ENCODE results near the gene CCDC78. TPM values are rescaled to one million over a fixed set of nuclear protein-coding genes. Genes with fewer than 3 reads are reported as not detected.
A peak's percentile ranks its signal among the peaks of the same experiment; 100 is the strongest.

Gene CCDC78
- total RNA-seq, 1 experiment from 2014 or later = 3.5 TPM

DNA sequence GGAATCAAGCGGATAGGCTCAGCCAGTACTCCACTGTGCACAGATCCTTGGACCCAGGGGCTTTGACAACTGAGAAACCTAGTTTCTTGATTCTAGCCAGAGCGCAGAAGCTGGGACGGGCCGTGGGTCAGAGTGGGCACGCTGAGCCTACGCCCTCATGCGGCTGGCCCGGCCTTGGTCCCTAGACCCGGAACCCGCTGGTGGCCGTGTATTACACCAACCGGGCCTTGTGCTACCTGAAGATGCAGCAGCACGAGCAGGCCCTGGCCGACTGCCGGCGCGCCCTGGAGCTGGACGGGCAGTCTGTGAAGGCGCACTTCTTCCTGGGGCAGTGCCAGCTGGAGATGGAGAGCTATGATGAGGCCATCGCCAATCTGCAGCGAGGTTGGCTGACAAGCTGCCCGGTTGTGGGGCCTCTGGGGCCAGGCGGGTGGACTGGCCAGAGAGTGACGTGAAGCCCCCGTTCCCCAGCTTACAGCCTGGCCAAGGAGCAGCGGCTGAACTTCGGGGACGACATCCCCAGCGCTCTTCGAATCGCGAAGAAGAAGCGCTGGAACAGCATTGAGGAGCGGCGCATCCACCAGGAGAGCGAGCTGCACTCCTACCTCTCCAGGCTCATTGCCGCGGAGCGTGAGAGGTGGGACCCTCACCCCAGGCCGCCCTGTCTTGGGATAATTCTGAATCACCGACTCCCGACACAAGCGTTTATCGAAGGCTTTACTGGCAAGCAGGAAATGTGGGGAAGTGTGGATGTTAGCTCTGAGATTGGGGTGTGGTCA, 45.1 kb downstream of the CCDC78 start:
- no peaks in the 10 kb centered on the region for H3K9me3 Mint-ChIP-seq (ENCODE audit: unreplicated experiment)
- no peaks in the 10 kb centered on the region for H3K9me3 ChIP-seq
- H3K27ac Mint-ChIP-seq (ENCODE audit: unreplicated experiment) = peak overlapping the region; percentile 16
- DNase-seq = no peak
- H3K4me1 Mint-ChIP-seq (ENCODE audit: low read depth, unreplicated experiment) = no peaks in the 10 kb centered on the region
- no TSS peak for BruUV-seq (replicated peaks)
- ChIA-PET CTCF (interaction anchor here (0.8 kb wide), 1 partner anchor 88 kb away, joined by 3 read pairs; no protein-coding TSS in a partner anchor), POLR2A (interaction anchor here (1.2 to 1.5 kb wide), 2 partner anchors 9 to 14 kb away, joined by 6 to 10 read pairs; partner anchors contain the start of gene WDR24)
- H3K4me1 ChIP-seq = peaks cover 35% of the 10 kb centered on the region
- TF ChIP-seq, protein P1, sequence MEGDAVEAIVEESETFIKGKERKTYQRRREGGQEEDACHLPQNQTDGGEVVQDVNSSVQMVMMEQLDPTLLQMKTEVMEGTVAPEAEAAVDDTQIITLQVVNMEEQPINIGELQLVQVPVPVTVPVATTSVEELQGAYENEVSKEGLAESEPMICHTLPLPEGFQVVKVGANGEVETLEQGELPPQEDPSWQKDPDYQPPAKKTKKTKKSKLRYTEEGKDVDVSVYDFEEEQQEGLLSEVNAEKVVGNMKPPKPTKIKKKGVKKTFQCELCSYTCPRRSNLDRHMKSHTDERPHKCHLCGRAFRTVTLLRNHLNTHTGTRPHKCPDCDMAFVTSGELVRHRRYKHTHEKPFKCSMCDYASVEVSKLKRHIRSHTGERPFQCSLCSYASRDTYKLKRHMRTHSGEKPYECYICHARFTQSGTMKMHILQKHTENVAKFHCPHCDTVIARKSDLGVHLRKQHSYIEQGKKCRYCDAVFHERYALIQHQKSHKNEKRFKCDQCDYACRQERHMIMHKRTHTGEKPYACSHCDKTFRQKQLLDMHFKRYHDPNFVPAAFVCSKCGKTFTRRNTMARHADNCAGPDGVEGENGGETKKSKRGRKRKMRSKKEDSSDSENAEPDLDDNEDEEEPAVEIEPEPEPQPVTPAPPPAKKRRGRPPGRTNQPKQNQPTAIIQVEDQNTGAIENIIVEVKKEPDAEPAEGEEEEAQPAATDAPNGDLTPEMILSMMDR (IDR thresholded peaks at IDR 0.05; ENCODE audit: insufficient read depth in 1 of 2, low read depth in 1 of 2, low read length in 1 of 2, severe bottlenecking in 1 of 2, unreplicated experiment in 1 of 2) = no peak
- intact Hi-C loops (cut with micrococcal nuclease; ENCODE audit: unreplicated experiment) = no loop called here
- peak overlapping the region; percentile 51 for H3K4me3 ChIP-seq (ENCODE audit: low read depth, low read length)
- H3K27me3 Mint-ChIP-seq (ENCODE audit: insufficient read depth, unreplicated experiment) = no peaks in the 10 kb centered on the region
- H3K36me3 ChIP-seq (ENCODE audit: control insufficient read depth, insufficient read depth, low read length) = 0 out of 2 replicates have a peak, but pooled peaks cover 4% of the 10 kb centered on the region
- peak overlapping the region; percentile 79 for H3K4me3 Mint-ChIP-seq (ENCODE audit: unreplicated experiment)
- H3K36me3 Mint-ChIP-seq (ENCODE audit: insufficient read depth, unreplicated experiment) = peaks cover 66% of the 10 kb centered on the region
- H3K27me3 ChIP-seq (replicated peaks; ENCODE audit: control insufficient read depth, insufficient read depth, low read length) = no peaks in the 10 kb centered on the region

DNA sequence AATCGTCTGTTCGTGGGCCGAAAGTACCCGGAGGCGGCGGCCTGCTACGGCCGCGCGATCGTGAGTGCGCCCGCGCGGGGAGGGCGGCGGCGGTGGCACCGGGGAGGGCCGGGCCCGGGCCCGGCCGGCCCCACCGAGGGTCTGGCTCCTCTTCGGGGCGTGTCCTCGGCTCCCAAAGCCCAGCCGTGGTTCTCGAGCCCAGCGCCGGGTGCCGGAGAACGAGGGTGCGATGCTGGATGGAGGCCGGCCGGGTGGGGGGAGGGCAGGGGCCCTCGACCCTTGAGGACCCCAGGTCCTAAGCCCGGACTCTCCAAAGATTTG, 45.7 kb downstream of the CCDC78 start:
- Mint-ChIP-seq H3K4me1 (ENCODE audit: low read depth, unreplicated experiment) (no peaks in the 10 kb centered on the region), H3K9me3 (ENCODE audit: unreplicated experiment) (no peaks in the 10 kb centered on the region), H3K36me3 (ENCODE audit: insufficient read depth, unreplicated experiment) (peaks cover 60% of the 10 kb centered on the region), H3K4me3 (ENCODE audit: unreplicated experiment) (peak overlapping the region; percentile 79), H3K27ac (ENCODE audit: unreplicated experiment) (no peak overlapping the region), H3K27me3 (ENCODE audit: insufficient read depth, unreplicated experiment) (no peaks in the 10 kb centered on the region)
- no peaks in the 10 kb centered on the region for H3K27me3 ChIP-seq (replicated peaks; ENCODE audit: control insufficient read depth, insufficient read depth, low read length)
- H3K4me1 ChIP-seq = peaks cover 30% of the 10 kb centered on the region
- POLR2A ChIA-PET = interaction anchor here (1.2 to 1.5 kb wide), 2 partner anchors 9 to 15 kb away, joined by 6 to 10 read pairs; partner anchors contain the start of gene WDR24
- TF ChIP-seq, protein P1 (IDR thresholded peaks at IDR 0.05; ENCODE audit: insufficient read depth in 1 of 2, low read depth in 1 of 2, low read length in 1 of 2, severe bottlenecking in 1 of 2, unreplicated experiment in 1 of 2) = no peak
- DNase-seq = no peak
- H3K36me3 ChIP-seq (ENCODE audit: control insufficient read depth, insufficient read depth, low read length) = 0 out of 2 replicates have a peak, but pooled peaks cover 4% of the 10 kb centered on the region
- BruUV-seq (replicated peaks) = no TSS peak
- intact Hi-C loops (cut with micrococcal nuclease; ENCODE audit: unreplicated experiment) = no loop called here
- peak overlapping the region; percentile 51 for H3K4me3 ChIP-seq (ENCODE audit: low read depth, low read length)
- no peaks in the 10 kb centered on the region for H3K9me3 ChIP-seq
- CTCF ChIA-PET = interaction anchor here (0.6 to 0.8 kb wide), 4 partner anchors 10 to 341 kb away, joined by 3 to 5 read pairs (median 3); no protein-coding TSS in a partner anchor

DNA sequence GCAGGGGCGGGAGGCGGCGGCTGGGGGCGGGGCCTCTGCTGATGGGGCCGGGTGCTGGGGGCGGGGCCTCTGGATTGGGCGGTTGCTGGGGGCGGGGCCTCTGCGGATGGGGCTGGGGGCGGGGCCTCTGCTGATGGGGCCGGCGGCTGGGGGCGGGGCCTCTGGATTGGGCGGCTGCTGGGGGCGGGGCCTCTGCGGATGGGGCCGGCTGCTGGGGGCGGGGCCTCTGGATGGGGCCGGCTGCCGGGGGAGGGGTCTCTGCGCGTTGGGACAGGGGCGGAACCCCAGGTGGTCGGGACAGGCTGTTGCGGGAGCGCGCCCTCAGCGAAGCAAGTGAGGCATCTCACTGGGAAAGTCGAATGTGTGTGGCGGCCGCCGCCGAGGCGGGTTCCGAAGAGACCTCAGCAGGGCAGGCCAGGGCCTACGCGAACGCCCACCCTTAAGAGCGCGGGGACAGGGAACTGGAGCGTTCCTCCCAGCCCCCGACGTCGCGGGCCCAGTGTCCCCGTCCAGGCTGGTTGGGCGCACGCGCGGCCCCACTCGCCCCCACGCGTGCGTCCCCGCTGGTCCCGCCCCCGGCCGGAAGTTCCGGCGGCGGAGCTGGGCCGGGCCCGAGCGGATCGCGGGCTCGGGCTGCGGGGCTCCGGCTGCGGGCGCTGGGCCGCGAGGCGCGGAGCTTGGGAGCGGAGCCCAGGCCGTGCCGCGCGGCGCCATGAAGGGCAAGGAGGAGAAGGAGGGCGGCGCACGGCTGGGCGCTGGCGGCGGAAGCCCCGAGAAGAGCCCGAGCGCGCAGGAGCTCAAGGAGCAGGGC, 46.2 kb downstream of the CCDC78 start, which contains the start of gene STUB1:
Gene STUB1, plus strand, starts transcription at position 597 of the 811 bp plus-strand sequence. Its CDS starts 116 bp downstream, at position 713.
- ChIA-PET POLR2A (interaction anchor here (1.2 to 1.5 kb wide), 2 partner anchors 10 to 15 kb away, joined by 6 to 10 read pairs; partner anchors contain the start of gene WDR24), CTCF (interaction anchor here (0.6 to 0.8 kb wide), 3 partner anchors 9 to 342 kb away, joined by 3 to 5 read pairs (median 3); no protein-coding TSS in a partner anchor)
- no peaks in the 10 kb centered on the region for H3K27me3 ChIP-seq (replicated peaks; ENCODE audit: control insufficient read depth, insufficient read depth, low read length)
- H3K36me3 ChIP-seq (ENCODE audit: control insufficient read depth, insufficient read depth, low read length) = 0 out of 2 replicates have a peak, but pooled peaks cover 4% of the 10 kb centered on the region
- no peaks in the 10 kb centered on the region for H3K27me3 Mint-ChIP-seq (ENCODE audit: insufficient read depth, unreplicated experiment)
- DNase-seq = peak; percentile 90 to 93
- no peaks in the 10 kb centered on the region for H3K9me3 Mint-ChIP-seq (ENCODE audit: unreplicated experiment)
- peaks cover 30% of the 10 kb centered on the region for H3K4me1 ChIP-seq
- H3K27ac Mint-ChIP-seq (ENCODE audit: unreplicated experiment) = peak within 1 kb of the TSS; percentile 72
- peaks cover 59% of the 10 kb centered on the region for H3K36me3 Mint-ChIP-seq (ENCODE audit: insufficient read depth, unreplicated experiment)
- H3K4me3 ChIP-seq (ENCODE audit: low read depth, low read length) = peak within 1 kb of the TSS; percentile 67
- BruUV-seq (replicated peaks) = no TSS peak
- H3K9me3 ChIP-seq = no peaks in the 10 kb centered on the region
- intact Hi-C loops (cut with micrococcal nuclease; ENCODE audit: unreplicated experiment) = no loop called here
- TF ChIP-seq, protein P1 (IDR thresholded peaks at IDR 0.05; ENCODE audit: insufficient read depth in 1 of 2, low read depth in 1 of 2, low read length in 1 of 2, severe bottlenecking in 1 of 2, unreplicated experiment in 1 of 2) = no peak
- H3K4me3 Mint-ChIP-seq (ENCODE audit: unreplicated experiment) = peak within 1 kb of the TSS; percentile 79
- H3K4me1 Mint-ChIP-seq (ENCODE audit: low read depth, unreplicated experiment) = no peaks in the 10 kb centered on the region

All from Caco-2 (cell line).